Astrocyte of the cerebellum (primary cell): ENCODE measurements around the gene SLC35F6.
A peak's percentile ranks its signal among the peaks of the same experiment; 100 is the strongest.
"Not testable (repeated sequence)": the region's sequence is repeated elsewhere in the genome, so short reads cannot be mapped to it uniquely, and the experiment has no call there.

Experiments used
- DNase-seq: peaks from one replicate; pipeline ENCODE4 v3.0.0-alpha.2; 2011; ENCODE audit warnings: low read depth
- H3K4me3 ChIP-seq: 2 replicates; pipeline ENCODE4 v1.5.1; 2011; ENCODE audit warnings: mild to moderate bottlenecking, low read depth, low read length, moderate library complexity
- in situ Hi-C: cut with HindIII; loops from 2 replicates; pipeline ENCODE4 v1.10.0; 2017; ENCODE audit warnings: low sequenced_read_pairs
- TF ChIP-seq, protein P1 (sequence below): IDR thresholded peaks from 2 replicates; pipeline ENCODE4 v1.5.1; 2012; ENCODE audit warnings: low read length, low read depth, moderate library complexity, mild to moderate bottlenecking; ENCODE audit errors: missing control alignments

Gene SLC35F6

GRCh38 chr2:26743852-26744251, 20.2 kb upstream of the SLC35F6 start:
- TF ChIP-seq, protein P1, sequence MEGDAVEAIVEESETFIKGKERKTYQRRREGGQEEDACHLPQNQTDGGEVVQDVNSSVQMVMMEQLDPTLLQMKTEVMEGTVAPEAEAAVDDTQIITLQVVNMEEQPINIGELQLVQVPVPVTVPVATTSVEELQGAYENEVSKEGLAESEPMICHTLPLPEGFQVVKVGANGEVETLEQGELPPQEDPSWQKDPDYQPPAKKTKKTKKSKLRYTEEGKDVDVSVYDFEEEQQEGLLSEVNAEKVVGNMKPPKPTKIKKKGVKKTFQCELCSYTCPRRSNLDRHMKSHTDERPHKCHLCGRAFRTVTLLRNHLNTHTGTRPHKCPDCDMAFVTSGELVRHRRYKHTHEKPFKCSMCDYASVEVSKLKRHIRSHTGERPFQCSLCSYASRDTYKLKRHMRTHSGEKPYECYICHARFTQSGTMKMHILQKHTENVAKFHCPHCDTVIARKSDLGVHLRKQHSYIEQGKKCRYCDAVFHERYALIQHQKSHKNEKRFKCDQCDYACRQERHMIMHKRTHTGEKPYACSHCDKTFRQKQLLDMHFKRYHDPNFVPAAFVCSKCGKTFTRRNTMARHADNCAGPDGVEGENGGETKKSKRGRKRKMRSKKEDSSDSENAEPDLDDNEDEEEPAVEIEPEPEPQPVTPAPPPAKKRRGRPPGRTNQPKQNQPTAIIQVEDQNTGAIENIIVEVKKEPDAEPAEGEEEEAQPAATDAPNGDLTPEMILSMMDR: no peak
- in situ Hi-C loops: no loop called here
- no peak for DNase-seq
- no peak overlapping the region for H3K4me3 ChIP-seq

GRCh38 chr2:26744953-26745352, 19.1 kb upstream of the SLC35F6 start:
- no peak for DNase-seq
- H3K4me3 ChIP-seq: no peak overlapping the region
- TF ChIP-seq, protein P1: no peak
- in situ Hi-C loops: no loop called here

DNA sequence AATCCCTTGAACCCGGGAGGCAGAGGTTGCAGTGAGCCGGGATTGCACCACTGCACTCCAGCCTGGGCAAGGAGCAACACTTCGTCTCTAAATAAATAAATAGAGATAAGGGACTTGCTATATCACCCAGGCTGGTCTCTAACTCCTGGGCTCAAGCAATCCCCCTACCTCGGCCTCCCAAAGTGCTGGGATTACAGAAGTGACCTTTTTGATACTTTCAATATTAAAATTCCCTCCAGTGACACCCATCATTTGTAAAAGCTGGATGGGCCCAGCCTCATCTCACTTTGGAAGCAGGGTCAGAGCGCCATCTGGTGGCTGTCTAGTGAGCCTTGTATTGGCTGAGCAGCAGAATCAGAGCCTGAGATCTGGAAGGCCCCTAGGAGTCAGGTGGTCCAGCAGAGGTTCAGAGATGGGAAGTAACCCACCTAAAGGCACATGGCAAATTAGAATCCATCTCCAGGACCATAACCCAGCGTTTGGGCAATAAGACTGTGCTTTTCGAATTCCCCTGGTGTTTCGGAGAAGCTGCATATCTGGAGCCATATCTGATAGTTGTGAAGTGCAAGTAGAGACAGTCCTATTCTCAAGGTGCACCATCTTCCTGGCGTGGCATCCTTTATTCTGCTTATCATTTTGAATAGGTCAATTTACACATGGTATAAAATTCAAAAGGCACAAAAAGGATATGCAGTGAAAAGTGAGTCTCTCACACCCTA, 18.3 kb upstream of the SLC35F6 start:
- in situ Hi-C loops: no loop called here
- H3K4me3 ChIP-seq: no peak overlapping the region
- DNase-seq: peak; percentile 72
- TF ChIP-seq, protein P1: peak; percentile 95

- no peak overlapping the region for H3K4me3 ChIP-seq
- DNase-seq: no peak
- TF ChIP-seq, protein P1: no peak
- in situ Hi-C loops: no loop called here
Observed at GRCh38 chr2:26746934-26747333, 17.1 kb upstream of the SLC35F6 start.

GRCh38 chr2:26749787-26750420, 14.2 kb upstream of the SLC35F6 start:
- DNase-seq, H3K4me3 ChIP-seq, in situ Hi-C loops: not testable (repeated sequence)

GRCh38 chr2:26750467-26750866, 13.6 kb upstream of the SLC35F6 start:
- DNase-seq, in situ Hi-C loops, H3K4me3 ChIP-seq: not testable (repeated sequence)

DNA sequence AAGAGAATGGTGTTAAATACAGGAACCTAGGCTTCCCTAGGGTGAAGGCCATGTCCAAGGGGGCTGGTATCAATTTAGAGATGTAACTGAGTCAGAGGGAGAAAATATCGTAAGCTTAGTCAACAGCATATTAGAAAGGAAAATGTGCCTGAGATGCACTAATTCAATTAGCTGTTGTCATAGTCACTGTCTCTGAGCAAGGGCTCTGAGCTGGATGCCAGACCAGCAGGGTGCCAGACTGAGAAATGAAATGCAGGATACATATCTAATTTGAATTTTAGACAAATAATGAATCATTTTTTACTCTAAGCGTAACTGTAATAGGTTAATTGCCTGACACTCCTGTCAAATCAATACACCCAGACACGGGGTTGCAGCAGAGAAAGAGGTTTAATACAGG, 11.4 kb upstream of the SLC35F6 start:
- TF ChIP-seq, protein P1: no peak
- no peak overlapping the region for H3K4me3 ChIP-seq
- no peak for DNase-seq
- in situ Hi-C loops: no loop called here
